B cell (primary cell): Measurements from ENCODE around the gene DLX2.

Source experiments
- EZH2 ChIP-seq: IDR thresholded peaks from 2 replicates; pipeline ENCODE4 v1.6.1; 2012; ENCODE audit warnings: borderline replicate concordance, low read depth, mild to moderate bottlenecking, moderate library complexity, low read length; ENCODE audit not compliant: insufficient read depth, poor library complexity, severe bottlenecking
- TF ChIP-seq, protein P1 (sequence below): fragments of 200-600 bp; IDR thresholded peaks from one replicate; pipeline ENCODE4 v1.8.0; 2022; ENCODE audit warnings: antibody characterized with exemption, mild to moderate bottlenecking

DNA sequence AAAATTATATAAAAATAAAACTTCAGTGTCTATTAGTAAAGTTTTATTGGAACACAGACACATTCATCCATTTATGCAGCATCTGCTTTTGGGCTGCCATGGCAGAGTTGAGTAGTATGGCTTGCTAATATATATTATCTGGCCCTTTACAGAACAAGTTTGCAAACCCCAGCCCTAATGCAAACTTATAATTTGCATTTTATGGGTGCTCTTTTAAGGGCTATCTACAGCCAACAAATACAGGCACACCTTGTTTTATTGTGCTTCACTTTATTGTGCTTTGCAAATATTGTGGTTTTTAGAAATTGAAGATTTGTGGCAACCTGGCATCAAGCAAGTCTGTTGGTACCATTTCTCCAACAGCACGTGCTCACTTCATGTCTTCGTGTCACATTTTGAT is 35.2 kb upstream of the DLX2 start:
- TF ChIP-seq, protein P1, sequence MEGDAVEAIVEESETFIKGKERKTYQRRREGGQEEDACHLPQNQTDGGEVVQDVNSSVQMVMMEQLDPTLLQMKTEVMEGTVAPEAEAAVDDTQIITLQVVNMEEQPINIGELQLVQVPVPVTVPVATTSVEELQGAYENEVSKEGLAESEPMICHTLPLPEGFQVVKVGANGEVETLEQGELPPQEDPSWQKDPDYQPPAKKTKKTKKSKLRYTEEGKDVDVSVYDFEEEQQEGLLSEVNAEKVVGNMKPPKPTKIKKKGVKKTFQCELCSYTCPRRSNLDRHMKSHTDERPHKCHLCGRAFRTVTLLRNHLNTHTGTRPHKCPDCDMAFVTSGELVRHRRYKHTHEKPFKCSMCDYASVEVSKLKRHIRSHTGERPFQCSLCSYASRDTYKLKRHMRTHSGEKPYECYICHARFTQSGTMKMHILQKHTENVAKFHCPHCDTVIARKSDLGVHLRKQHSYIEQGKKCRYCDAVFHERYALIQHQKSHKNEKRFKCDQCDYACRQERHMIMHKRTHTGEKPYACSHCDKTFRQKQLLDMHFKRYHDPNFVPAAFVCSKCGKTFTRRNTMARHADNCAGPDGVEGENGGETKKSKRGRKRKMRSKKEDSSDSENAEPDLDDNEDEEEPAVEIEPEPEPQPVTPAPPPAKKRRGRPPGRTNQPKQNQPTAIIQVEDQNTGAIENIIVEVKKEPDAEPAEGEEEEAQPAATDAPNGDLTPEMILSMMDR: no peak
- no peak for TF ChIP-seq EZH2
